SH-SY5Y (cell line): ENCODE measurements around the gene SEMG2.

Experiments used
- GATA2 ChIP-seq: IDR thresholded peaks from 2 replicates; pipeline ENCODE4 v1.6.1; 2011; ENCODE audit warnings: mild to moderate bottlenecking, low read depth, low read length
- GATA3 ChIP-seq: IDR thresholded peaks from 2 replicates; pipeline ENCODE4 v1.6.1; 2011; ENCODE audit warnings: low read depth, mild to moderate bottlenecking, low read length, moderate library complexity

DNA sequence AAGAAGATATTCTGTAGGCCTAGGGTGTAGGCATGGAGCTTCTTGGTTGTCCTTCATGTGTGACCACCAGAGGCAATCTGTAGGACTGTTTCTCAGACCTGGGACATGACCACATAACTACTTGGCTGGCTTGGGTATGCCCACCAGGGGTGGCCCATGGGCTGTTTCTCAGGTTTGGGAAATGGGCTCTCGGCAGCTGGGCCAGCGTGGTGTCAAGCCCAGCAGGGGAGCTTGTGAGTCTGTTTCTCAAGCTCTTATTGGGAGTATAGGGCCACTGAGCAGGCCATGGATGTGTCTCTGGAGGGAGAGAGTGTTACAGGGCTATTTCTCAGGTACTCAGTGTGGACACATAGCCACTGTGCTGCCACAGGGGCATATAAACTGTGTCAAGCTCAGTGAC lies 2.5 kb upstream of the SEMG2 start:
- TF ChIP-seq GATA2, result no peak
- no peak for TF ChIP-seq GATA3
